ENCODE measurements around the gene CLUH. TPM values are rescaled to one million over a fixed set of nuclear protein-coding genes. Genes with fewer than 3 reads are reported as not detected.

The CLUH gene
- total RNA-seq, 4 donors from 2014 or later = 120 to 291 (median 151) TPM

DNA sequence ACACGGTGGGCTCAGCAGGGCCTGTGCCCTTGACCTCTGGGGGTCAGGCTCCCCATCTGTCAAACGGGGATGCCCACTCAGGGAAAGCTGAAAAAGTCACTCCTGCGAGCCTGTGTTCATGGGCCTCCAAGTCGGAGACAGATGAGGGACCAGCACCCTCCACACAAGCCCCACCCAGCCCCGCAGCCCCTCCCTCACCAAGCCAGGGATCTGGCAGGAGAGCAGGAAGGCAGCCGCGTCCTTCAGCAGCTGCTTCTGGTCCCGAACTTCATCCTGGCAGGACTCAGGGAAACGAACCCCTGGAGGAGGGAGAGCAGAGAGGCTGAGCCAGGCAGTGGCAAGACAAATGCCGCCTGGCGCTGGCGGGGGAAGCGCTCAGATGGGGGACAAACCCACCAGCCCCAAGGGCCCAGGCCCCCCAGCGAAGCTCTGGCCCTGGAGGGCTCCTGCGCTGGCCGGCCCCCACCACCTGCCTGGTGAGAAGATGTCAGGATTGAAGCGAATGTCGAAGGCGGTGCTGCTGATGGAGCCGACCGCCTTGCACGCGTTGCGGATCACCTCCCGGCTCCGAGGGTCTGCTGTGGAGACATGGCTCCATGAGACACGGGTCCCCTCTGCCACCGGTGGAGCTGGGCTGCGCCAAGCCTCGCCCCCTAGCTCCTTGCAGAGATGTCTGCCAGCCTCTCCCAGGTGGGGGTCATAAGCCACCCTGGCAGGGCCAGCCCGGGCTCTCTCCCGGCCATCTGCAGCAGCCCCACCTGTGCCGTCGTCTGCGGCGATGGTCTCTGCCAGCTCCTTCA, 15.4 kb downstream of the CLUH start:
- Histone ChIP-seq H3K9me3 (no peaks in the 10 kb centered on the region), H3K4me3 (no peak overlapping the region), H3K27me3 (no peaks in the 10 kb centered on the region), H3K4me1 (no peaks in the 10 kb centered on the region), H3K36me3 (peaks cover 100% of the 10 kb centered on the region), H3K27ac (no peak overlapping the region)
- 88% methylated on average over 36 of the region's 36 CpGs for WGBS
- TF ChIP-seq, protein P1, sequence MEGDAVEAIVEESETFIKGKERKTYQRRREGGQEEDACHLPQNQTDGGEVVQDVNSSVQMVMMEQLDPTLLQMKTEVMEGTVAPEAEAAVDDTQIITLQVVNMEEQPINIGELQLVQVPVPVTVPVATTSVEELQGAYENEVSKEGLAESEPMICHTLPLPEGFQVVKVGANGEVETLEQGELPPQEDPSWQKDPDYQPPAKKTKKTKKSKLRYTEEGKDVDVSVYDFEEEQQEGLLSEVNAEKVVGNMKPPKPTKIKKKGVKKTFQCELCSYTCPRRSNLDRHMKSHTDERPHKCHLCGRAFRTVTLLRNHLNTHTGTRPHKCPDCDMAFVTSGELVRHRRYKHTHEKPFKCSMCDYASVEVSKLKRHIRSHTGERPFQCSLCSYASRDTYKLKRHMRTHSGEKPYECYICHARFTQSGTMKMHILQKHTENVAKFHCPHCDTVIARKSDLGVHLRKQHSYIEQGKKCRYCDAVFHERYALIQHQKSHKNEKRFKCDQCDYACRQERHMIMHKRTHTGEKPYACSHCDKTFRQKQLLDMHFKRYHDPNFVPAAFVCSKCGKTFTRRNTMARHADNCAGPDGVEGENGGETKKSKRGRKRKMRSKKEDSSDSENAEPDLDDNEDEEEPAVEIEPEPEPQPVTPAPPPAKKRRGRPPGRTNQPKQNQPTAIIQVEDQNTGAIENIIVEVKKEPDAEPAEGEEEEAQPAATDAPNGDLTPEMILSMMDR (IDR thresholded peaks at IDR 0.05) = no peak
- TF ChIP-seq EP300 (IDR thresholded peaks at IDR 0.05) = no peak
- DNase-seq (ENCODE audit: low spot score in 2 of 2) = peak; percentile 57 to 77

DNA sequence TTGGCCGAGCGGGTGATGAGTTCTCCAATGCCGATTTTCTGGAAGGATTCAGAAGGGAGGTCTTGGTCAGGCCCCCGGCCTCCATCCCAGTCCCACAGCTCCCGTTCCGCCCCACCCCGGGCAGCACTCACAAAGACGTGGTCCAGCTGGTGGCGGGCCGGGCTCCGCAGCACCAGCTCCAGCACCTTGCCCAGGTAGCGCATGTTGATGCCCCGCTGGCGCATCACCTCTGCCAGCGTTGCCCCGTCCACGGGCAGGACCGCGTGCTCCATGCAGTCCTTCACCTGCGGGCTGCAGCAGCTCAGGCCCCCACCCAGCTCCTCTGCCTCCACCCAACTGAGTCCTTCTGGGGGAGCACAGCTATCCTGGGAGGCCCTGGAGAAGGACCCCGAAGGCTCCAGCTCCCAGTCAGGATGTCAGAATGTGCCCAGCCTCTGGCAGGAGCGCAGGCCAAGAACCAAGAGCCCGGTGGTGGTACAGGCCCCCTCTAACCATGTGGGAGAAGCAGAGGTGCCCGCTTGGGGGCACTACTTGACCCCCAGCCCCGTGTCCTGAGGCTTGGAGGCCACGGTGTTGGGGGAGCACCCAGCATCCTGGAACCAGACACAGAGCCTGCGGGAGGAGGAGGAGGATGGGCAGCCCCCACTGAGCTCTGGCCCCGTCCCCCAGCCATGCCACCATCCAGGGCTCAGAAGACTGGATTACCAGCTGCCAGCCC, 16.2 kb downstream of the CLUH start:
- peak in 1 of 2 donors; percentile 69 for DNase-seq (ENCODE audit: low spot score in 2 of 2)
- no peak overlapping the region for H3K4me3 ChIP-seq
- TF ChIP-seq, protein P1 (IDR thresholded peaks at IDR 0.05) = no peak
- TF ChIP-seq POLR2A (IDR thresholded peaks at IDR 0.05) (no peak), POLR2AphosphoS5 (IDR thresholded peaks at IDR 0.05) (no peak), EP300 (IDR thresholded peaks at IDR 0.05) (no peak)
- no peaks in the 10 kb centered on the region for H3K9me3 ChIP-seq
- WGBS = 100% methylated on average over 4 of the region's 28 CpGs
- H3K27ac ChIP-seq = no peak overlapping the region
- no peaks in the 10 kb centered on the region for H3K4me1 ChIP-seq
- no peaks in the 10 kb centered on the region for H3K27me3 ChIP-seq
- H3K36me3 ChIP-seq = peaks cover 100% of the 10 kb centered on the region

DNA sequence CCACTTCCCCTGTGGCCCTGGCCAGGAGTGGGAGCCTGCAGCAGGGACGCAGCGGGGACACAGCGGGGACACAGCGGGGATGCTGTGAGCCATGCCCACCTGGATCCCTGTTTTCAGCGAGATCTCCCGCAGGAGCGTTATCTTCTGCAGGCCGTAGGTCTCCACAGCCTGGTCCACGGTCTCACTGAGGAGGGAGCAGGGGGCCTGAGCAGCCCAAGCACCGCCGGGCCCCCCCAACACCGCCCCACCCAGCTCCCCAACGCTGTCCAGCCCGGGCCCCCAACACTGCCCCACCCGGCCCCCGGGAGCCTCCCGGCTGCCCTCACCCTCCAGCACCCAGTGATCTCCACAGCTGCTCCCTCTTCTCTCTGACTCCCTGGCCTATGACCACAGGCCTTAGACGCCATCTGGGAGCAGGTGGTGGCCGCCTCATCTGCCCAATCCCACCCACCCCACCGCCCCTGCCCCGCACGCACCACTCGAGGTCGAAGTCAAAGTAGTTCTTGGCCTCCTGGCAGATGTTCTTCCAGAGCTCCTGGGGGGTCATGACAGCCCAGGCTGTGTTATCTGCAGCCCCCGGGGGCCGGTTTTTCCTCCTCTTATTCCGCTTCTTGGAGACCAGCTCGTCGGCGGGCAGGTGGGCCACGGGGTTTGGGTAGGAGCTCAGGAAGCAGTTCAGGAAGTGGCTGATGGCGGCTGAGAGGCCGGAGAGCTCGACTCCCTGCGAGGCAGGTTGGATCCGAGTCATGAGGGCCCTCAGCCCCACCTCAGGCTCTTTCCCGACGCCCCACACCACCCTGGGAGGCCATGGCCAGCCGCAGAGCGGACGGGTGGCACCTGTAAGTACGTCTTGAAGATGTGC, 17.0 kb downstream of the CLUH start:
- Histone ChIP-seq H3K9me3 (no peaks in the 10 kb centered on the region), H3K4me1 (peaks cover 2% of the 10 kb centered on the region), H3K27ac (no peak overlapping the region), H3K36me3 (peaks cover 98% of the 10 kb centered on the region), H3K4me3 (no peak overlapping the region), H3K27me3 (no peaks in the 10 kb centered on the region)
- no peak for DNase-seq (ENCODE audit: low spot score in 2 of 2)
- no peak for TF ChIP-seq POLR2A (IDR thresholded peaks at IDR 0.05)
- TF ChIP-seq, protein P1 (IDR thresholded peaks at IDR 0.05) = no peak
- TF ChIP-seq POLR2AphosphoS5 (IDR thresholded peaks at IDR 0.05) = no peak
- no peak for TF ChIP-seq EP300 (IDR thresholded peaks at IDR 0.05)
- 94% methylated on average over 13 of the region's 42 CpGs for WGBS

DNA sequence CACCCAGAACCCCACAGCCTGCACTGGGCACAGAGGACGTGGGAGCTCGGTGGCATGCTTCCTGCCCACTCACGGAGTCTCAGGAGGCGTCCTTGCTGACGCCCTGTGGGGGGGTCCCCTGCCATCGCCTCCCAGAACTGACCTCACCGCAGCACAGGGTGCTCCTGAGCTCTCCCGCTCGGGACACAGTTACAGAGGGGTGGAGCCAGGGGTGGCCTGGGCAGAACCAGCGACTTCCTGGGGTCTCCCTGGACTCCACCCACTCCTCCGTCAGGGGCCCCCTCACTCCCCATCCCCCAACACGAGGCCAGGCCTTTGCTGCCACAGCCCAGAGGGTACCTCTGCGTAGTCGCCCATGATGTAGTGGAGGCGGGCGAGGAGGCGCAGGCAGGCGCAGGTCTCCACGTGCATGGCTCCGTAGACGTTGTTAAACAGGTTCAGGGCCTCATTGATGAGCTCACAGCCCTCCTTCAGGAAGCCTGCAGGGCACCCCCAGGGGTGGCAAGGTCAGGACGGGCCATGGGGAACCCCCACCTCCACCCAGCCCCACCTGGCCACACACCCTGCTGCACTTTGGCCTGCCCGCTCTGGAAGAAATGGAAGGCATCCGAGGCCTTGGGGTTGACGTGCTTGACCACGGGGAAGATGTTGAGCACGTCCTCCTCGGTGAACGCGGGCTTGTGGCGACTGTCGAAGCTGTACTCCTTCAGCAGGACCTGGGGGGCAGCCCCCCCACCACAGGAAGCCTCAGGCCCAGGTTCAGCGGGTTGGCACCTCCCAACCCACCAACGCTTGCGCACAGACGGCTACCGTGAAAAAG, 17.8 kb downstream of the CLUH start:
- no peak for DNase-seq (ENCODE audit: low spot score in 2 of 2)
- Histone ChIP-seq H3K27ac (no peak overlapping the region), H3K4me1 (peaks cover 9% of the 10 kb centered on the region), H3K36me3 (peaks cover 90% of the 10 kb centered on the region), H3K27me3 (no peaks in the 10 kb centered on the region), H3K4me3 (no peak overlapping the region), H3K9me3 (no peaks in the 10 kb centered on the region)
- 90% methylated on average over 12 of the region's 37 CpGs for WGBS
- TF ChIP-seq, protein P1 (IDR thresholded peaks at IDR 0.05) = no peak
- no peak for TF ChIP-seq POLR2AphosphoS5 (IDR thresholded peaks at IDR 0.05)
- TF ChIP-seq POLR2A (IDR thresholded peaks at IDR 0.05) = no peak
- TF ChIP-seq EP300 (IDR thresholded peaks at IDR 0.05) = no peak
